ENCODE measurements around the gene CFC1.
"Not testable (repeated sequence)": the region's sequence is repeated elsewhere in the genome, so short reads cannot be mapped to it uniquely, and the experiment has no call there.

DNA sequence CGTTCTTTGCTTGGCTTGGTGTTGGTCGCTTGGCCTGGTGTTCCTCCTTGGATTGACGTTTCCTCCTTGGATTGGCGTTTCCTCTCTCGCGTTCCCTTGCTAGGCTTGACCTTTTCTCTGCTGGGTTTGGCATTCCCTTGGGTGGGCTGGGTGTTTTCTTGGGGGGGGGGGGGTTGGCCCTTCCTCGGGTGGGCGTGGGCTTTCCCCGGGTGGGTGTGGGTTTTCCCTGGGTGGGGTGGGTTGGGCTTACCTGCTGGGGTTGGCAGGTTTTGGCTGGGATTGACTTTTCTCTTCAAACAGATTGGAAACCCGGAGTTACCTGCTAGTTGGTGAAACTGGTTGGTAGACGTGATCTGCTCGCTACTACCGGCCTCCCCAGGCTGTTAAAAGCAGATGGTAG, 11.8 kb upstream of the CFC1 start, which contains the start of gene POTEJ:
- TF ChIP-seq, protein P1, sequence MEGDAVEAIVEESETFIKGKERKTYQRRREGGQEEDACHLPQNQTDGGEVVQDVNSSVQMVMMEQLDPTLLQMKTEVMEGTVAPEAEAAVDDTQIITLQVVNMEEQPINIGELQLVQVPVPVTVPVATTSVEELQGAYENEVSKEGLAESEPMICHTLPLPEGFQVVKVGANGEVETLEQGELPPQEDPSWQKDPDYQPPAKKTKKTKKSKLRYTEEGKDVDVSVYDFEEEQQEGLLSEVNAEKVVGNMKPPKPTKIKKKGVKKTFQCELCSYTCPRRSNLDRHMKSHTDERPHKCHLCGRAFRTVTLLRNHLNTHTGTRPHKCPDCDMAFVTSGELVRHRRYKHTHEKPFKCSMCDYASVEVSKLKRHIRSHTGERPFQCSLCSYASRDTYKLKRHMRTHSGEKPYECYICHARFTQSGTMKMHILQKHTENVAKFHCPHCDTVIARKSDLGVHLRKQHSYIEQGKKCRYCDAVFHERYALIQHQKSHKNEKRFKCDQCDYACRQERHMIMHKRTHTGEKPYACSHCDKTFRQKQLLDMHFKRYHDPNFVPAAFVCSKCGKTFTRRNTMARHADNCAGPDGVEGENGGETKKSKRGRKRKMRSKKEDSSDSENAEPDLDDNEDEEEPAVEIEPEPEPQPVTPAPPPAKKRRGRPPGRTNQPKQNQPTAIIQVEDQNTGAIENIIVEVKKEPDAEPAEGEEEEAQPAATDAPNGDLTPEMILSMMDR (IDR thresholded peaks at IDR 0.05) = not testable (repeated sequence)
- TF ChIP-seq POLR2AphosphoS5 (IDR thresholded peaks at IDR 0.05); POLR2A (IDR thresholded peaks at IDR 0.05; ENCODE audit: low read depth); EP300 (IDR thresholded peaks at IDR 0.05): not testable (repeated sequence)
